Mesendoderm (in vitro differentiated cells): ENCODE results near the gene PTMA.

Experiments used
- DNase-seq: peaks from one replicate; pipeline ENCODE4 v3.0.0; 2013
- H2AK5ac ChIP-seq: 2 replicates; pipeline ENCODE4 v1.6.1; 2013; ENCODE audit warnings: low read length, inconsistent platforms
- H2BK120ac ChIP-seq: 2 replicates; pipeline ENCODE4 v1.6.1; 2013; ENCODE audit warnings: low read depth, mild to moderate bottlenecking, low read length, moderate library complexity, mixed read lengths
- H2BK15ac ChIP-seq: replicated peaks from 2 replicates; pipeline ENCODE4 v1.6.1; 2013; ENCODE audit warnings: low read depth, mild to moderate bottlenecking, moderate library complexity
- H2BK5ac ChIP-seq: 2 replicates; pipeline ENCODE4 v1.6.1; 2013; ENCODE audit warnings: low read length, inconsistent platforms
- H3K18ac ChIP-seq: 2 replicates; pipeline ENCODE4 v1.6.1; 2013; ENCODE audit warnings: mild to moderate bottlenecking, low read length, mixed read lengths
- H3K23ac ChIP-seq: one replicate; pipeline ENCODE4 v1.6.1; 2013; ENCODE audit warnings: low read length
- H3K27ac ChIP-seq: 2 replicates; pipeline ENCODE4 v1.5.1; 2013; ENCODE audit warnings: low read depth, mild to moderate bottlenecking, inconsistent platforms, low read length, moderate library complexity
- H3K27me3 ChIP-seq: 2 replicates; pipeline ENCODE4 v1.6.1; 2013; ENCODE audit warnings: low read length, control low read depth, mild to moderate bottlenecking, inconsistent platforms; ENCODE audit not compliant: insufficient read depth, poor library complexity
- H3K36me3 ChIP-seq: 2 replicates; pipeline ENCODE4 v1.6.1; 2013; ENCODE audit warnings: low read length, inconsistent platforms; ENCODE audit not compliant: control insufficient read depth, insufficient read depth
- H3K4ac ChIP-seq: one replicate; pipeline ENCODE4 v1.6.1; 2013; ENCODE audit warnings: low read depth, mild to moderate bottlenecking, low read length, moderate library complexity
- H3K4me1 ChIP-seq: 2 replicates; pipeline ENCODE4 v1.6.1; 2013; ENCODE audit warnings: low read depth, low read length, inconsistent platforms; ENCODE audit not compliant: control insufficient read depth
- H3K4me2 ChIP-seq: 2 replicates; pipeline ENCODE4 v1.6.1; 2013; ENCODE audit warnings: low read length
- H3K4me3 ChIP-seq: 2 replicates; pipeline ENCODE4 v1.5.1; 2013; ENCODE audit warnings: mild to moderate bottlenecking, low read length
- H3K56ac ChIP-seq: one replicate; pipeline ENCODE4 v1.6.1; 2013; ENCODE audit warnings: low read length
- H3K79me1 ChIP-seq: 2 replicates; pipeline ENCODE4 v1.6.1; 2013; ENCODE audit warnings: low read length, inconsistent platforms
- H3K79me2 ChIP-seq: 2 replicates; pipeline ENCODE4 v1.6.1; 2013; ENCODE audit warnings: mild to moderate bottlenecking, low read length; ENCODE audit not compliant: control insufficient read depth, insufficient read depth
- H3K9ac ChIP-seq: 2 replicates; pipeline ENCODE4 v1.6.1; 2013; ENCODE audit warnings: low read length, inconsistent platforms
- H4K5ac ChIP-seq: one replicate; pipeline ENCODE4 v1.6.1; 2013; ENCODE audit warnings: low read length
- H4K8ac ChIP-seq: one replicate; pipeline ENCODE4 v1.6.1; 2013; ENCODE audit warnings: low read depth, mild to moderate bottlenecking, control low read depth, low read length, moderate library complexity
- WGBS: extraction: QIAGEN DNeasy Blood & Tissue Kit; methylation state at CpG from one replicate; pipeline ENCODE4 v1.1.7; 2013; ENCODE audit warnings: low lambda C conversion rate, missing lambda C conversion rate; ENCODE audit not compliant: insufficient coverage; ENCODE audit errors: extremely low coverage; 5-methylcytosine and 5-hydroxymethylcytosine counted together

Gene PTMA

DNA sequence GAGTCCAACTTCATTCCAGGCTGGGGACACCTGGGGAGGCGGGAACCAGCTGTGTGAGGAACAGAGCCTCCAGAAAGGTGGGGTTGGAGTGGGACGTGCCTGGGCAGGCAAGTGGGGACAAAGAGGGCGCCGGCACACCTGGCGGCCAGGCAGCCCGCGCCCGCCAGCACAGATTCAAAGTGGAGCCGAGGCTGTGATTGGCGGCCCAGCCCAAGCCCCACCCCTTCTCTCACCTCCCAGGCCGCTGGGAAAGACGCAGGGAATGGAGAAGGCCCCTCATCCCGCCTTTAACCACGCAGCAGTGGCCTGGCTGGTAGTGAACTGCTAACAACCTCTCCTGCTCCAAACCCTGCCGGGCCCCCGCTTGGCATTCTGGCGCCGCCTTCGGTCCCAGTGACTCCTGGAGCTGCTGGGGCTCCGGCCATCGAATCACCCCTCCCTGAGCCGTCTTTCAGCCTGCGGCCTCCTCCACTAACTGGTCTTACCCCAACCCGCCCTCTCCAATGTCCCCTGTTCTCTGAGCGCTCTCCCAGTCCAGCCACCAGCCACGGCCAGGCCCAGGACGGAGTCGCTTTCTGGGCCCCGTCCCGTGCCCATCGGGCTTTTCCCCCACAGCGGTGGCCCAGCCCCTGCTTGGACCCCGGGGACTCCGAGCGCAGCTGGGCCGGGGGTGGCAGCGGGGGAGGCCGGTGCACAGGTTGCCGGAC is 27.9 kb upstream of the PTMA start:
- H2BK120ac ChIP-seq, result peak overlapping the region; percentile 56
- peak overlapping the region; percentile 93 for H4K8ac ChIP-seq
- WGBS, result no CpG with 5 or more reads among the region's 39 CpGs
- H3K36me3 ChIP-seq, result no peaks in the 10 kb centered on the region
- peak overlapping the region; percentile 23 for H3K4me3 ChIP-seq
- no peaks in the 10 kb centered on the region for H3K27me3 ChIP-seq
- H3K18ac ChIP-seq, result peak overlapping the region; percentile 91
- no peaks in the 10 kb centered on the region for H3K79me1 ChIP-seq
- H3K4ac ChIP-seq, result peak overlapping the region; percentile 99
- H3K4me1 ChIP-seq, result peaks cover 4% of the 10 kb centered on the region
- H3K79me2 ChIP-seq, result no peaks in the 10 kb centered on the region
- peak overlapping the region; percentile 65 for H3K4me2 ChIP-seq
- peak overlapping the region; percentile 96 for H2BK5ac ChIP-seq
- peak; percentile 94 for DNase-seq
- H3K9ac ChIP-seq, result peak overlapping the region; percentile 89
- no peak overlapping the region for H4K5ac ChIP-seq
- peak overlapping the region; percentile 54 for H3K23ac ChIP-seq
- peak overlapping the region; percentile 90 for H3K56ac ChIP-seq
- H2BK15ac ChIP-seq, result no peak overlapping the region
- peak overlapping the region; percentile 0 for H2AK5ac ChIP-seq
- peak overlapping the region; percentile 99 for H3K27ac ChIP-seq

DNA sequence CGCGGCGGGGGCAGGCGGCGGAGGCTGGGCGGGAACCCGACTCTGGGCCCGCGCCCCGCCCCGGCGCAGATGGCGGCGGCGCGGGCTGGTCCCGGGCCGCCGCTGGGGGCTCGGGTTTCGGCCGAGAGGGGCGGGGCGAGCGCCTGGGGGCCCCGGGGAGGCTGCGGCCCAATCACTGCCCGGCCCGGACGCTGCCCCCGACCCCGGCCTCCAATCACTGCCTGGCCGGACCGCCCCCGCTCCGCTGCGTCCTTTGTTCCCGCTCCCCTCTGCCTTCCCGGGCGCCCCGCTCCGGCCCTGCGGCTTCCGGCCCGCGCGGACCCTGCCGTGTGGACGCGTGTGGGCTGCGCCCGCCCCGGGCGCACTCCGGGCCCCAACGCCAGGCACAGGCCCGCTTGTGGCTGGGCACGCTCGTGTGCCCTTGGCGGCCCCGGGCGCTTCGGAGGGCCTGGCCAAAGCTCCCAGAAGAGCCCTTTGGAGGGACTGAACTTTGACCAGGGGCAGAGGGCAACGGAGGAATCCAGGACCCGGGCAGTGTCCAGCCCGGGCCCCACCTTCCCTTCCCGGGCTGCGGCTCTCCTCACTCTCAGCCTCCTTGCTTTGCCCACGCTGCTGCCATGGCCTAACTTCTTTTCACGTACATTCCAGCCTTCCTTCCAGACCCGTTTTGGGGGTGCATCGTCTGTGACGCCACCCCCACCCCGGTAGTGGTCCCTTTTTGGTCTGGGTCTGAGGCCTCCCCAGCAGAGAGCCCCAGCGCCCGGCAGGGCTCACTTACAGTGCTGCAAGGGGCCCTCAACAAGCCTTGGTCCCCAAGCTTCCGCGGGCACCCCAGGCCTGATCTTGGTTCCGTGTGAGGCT is 27.1 kb upstream of the PTMA start:
- H3K27me3 ChIP-seq, result no peaks in the 10 kb centered on the region
- WGBS, result no CpG with 5 or more reads among the region's 79 CpGs
- H4K8ac ChIP-seq, result peak overlapping the region; percentile 93
- H3K79me2 ChIP-seq, result no peaks in the 10 kb centered on the region
- no peak overlapping the region for H2BK15ac ChIP-seq
- H3K4ac ChIP-seq, result peak overlapping the region; percentile 99
- peak overlapping the region; percentile 96 for H2BK5ac ChIP-seq
- no peaks in the 10 kb centered on the region for H3K79me1 ChIP-seq
- H3K18ac ChIP-seq, result peak overlapping the region; percentile 98
- peak; percentile 89 for DNase-seq
- peak overlapping the region; percentile 89 for H3K9ac ChIP-seq
- H3K4me3 ChIP-seq, result peak overlapping the region; percentile 51
- H3K23ac ChIP-seq, result peak overlapping the region; percentile 54
- peaks cover 5% of the 10 kb centered on the region for H3K4me1 ChIP-seq
- peak overlapping the region; percentile 99 for H3K27ac ChIP-seq
- no peaks in the 10 kb centered on the region for H3K36me3 ChIP-seq
- H2AK5ac ChIP-seq, result peak overlapping the region; percentile 47
- H4K5ac ChIP-seq, result peak overlapping the region; percentile 84
- H3K56ac ChIP-seq, result peak overlapping the region; percentile 93
- peak overlapping the region; percentile 56 for H2BK120ac ChIP-seq
- H3K4me2 ChIP-seq, result peak overlapping the region; percentile 70

- no peak overlapping the region for H3K4me2 ChIP-seq
- H3K18ac ChIP-seq, result no peak overlapping the region
- H4K5ac ChIP-seq, result no peak overlapping the region
- no peak overlapping the region for H2BK5ac ChIP-seq
- H2BK15ac ChIP-seq, result no peak overlapping the region
- no peak overlapping the region for H3K4me3 ChIP-seq
- no peak overlapping the region for H2BK120ac ChIP-seq
- H3K79me1 ChIP-seq, result no peaks in the 10 kb centered on the region
- no peak overlapping the region for H3K4ac ChIP-seq
- no peak overlapping the region for H3K9ac ChIP-seq
- H4K8ac ChIP-seq, result no peak overlapping the region
- H2AK5ac ChIP-seq, result no peak overlapping the region
- H3K27ac ChIP-seq, result no peak overlapping the region
- H3K79me2 ChIP-seq, result no peaks in the 10 kb centered on the region
- no peaks in the 10 kb centered on the region for H3K36me3 ChIP-seq
- no peak overlapping the region for H3K23ac ChIP-seq
- no CpG with 5 or more reads among the region's 11 CpGs for WGBS
- peaks cover 9% of the 10 kb centered on the region for H3K4me1 ChIP-seq
- no peaks in the 10 kb centered on the region for H3K27me3 ChIP-seq
- no peak for DNase-seq
- peak overlapping the region; percentile 30 for H3K56ac ChIP-seq
Measured at GRCh38 chr2:231682603-231683291, 25.6 kb upstream of the PTMA start.

- Histone ChIP-seq H3K4me3 (no peak overlapping the region), H3K27me3 (no peaks in the 10 kb centered on the region), H3K27ac (no peak overlapping the region), H3K4ac (no peak overlapping the region), H4K8ac (no peak overlapping the region), H3K36me3 (no peaks in the 10 kb centered on the region), H3K9ac (no peak overlapping the region), H2BK5ac (no peak overlapping the region), H3K79me2 (no peaks in the 10 kb centered on the region), H3K4me1 (peaks cover 9% of the 10 kb centered on the region), H3K4me2 (no peak overlapping the region), H3K56ac (no peak overlapping the region), H2BK15ac (no peak overlapping the region), H4K5ac (no peak overlapping the region), H2AK5ac (no peak overlapping the region), H3K18ac (no peak overlapping the region), H3K79me1 (no peaks in the 10 kb centered on the region), H3K23ac (no peak overlapping the region), H2BK120ac (no peak overlapping the region)
- DNase-seq, result no peak
- no CpG with 5 or more reads among the region's 8 CpGs for WGBS
Measured at GRCh38 chr2:231683292-231684235, 24.8 kb upstream of the PTMA start.
